Right lobe of liver (tissue), 6 donors: ENCODE data around the gene FAM131B. TPM values are rescaled to one million over a fixed set of nuclear protein-coding genes. Genes with fewer than 3 reads are reported as not detected.

Experiments used
- ATAC-seq, 4 donors: fragments of 200-7000 bp; cut with Tn5 transposase; one replicate each; pipeline ENCODE4 v1.9.1; 2020; ENCODE audit warnings: mild to moderate bottlenecking in 4 of 4, moderate library complexity in 4 of 4
- DNase-seq, 3 donors: peaks; one replicate each; pipeline ENCODE4 v3.0.0-alpha.2; 2020
- H3K27ac ChIP-seq, 3 donors: fragments of 200-600 bp; one replicate each; pipeline ENCODE4 v1.8.0; 2022
- H3K27me3 ChIP-seq, 2 donors: fragments of 200-600 bp; one replicate each; pipeline ENCODE4 v1.8.0; 2022
- H3K36me3 ChIP-seq, 4 donors: fragments of 200-600 bp; sonication (generic) in 1 of 4; one replicate each; pipeline versions ENCODE4 v1.5.1 to v1.8.0; 2017 to 2022; ENCODE audit warnings: control low read depth in 1 of 4
- H3K4me1 ChIP-seq, 4 donors: fragments of 200-600 bp; sonication (generic) in 1 of 4; one replicate each; pipeline versions ENCODE4 v1.5.1 to v1.8.0; 2017 to 2022; ENCODE audit warnings: control low read depth in 1 of 4
- H3K4me3 ChIP-seq, 3 donors: fragments of 200-600 bp; one replicate each; pipeline ENCODE4 v1.8.0; 2022
- H3K9me3 ChIP-seq, 4 donors: fragments of 200-600 bp; sonication (generic) in 1 of 4; one replicate each; pipeline versions ENCODE4 v1.5.1 to v1.8.0; 2017 to 2022; ENCODE audit warnings: control low read depth in 1 of 4
- CTCF ChIP-seq, 4 donors: fragments of 200-600 bp in 3 of 4; fragments of 450-650 bp in 1 of 4; IDR thresholded peaks; one replicate each; pipeline versions ENCODE4 v1.5.1 to v1.8.0; 2016 to 2022; ENCODE audit warnings: antibody characterized with exemption in 4 of 4, mild to moderate bottlenecking in 2 of 4
- POLR2A ChIP-seq: fragments of 450-650 bp; IDR thresholded peaks from one replicate; pipeline ENCODE4 v1.6.1; 2017; ENCODE audit warnings: antibody characterized with exemption, mild to moderate bottlenecking
- WGBS: methylation state at CpG from one replicate; pipeline ENCODE4 v1.1.6; 2018; ENCODE audit warnings: low coverage, low lambda C conversion rate; ENCODE audit not compliant: insufficient coverage; ENCODE audit errors: missing lambda C conversion rate; 5-methylcytosine and 5-hydroxymethylcytosine counted together
- intact Hi-C, 2 donors: fragments of 100-400 bp; cut with DNase I; formaldehyde crosslinking; loops; one replicate each; pipeline versions ENCODE4 v1.11.2 to v1.14.1; 2022
- total RNA-seq, 6 experiments: library from RNA; depleted of rRNA in 2 of 6; stranded (reverse); fragments of >200 nt in 2 of 6; fragmentation: NEBNext Ultra II Directional in 3 of 6; extraction: Animal tissue kit (Norgen Biotek cat#: 25700) in 3 of 6; gene quantifications; one replicate each; pipeline versions ENCODE4 v1.1.0 to v1.2.4, GENCODE V29; 2016 to 2023
- donor health status: DM: no; HTN: yes; CAD: no.
- donor health status: DM: no; HTN: no; CAD: no.
- donor health status: DM: no; HTN: no; CAD: no.
- donor health status: DM: no; HTN: yes; CAD: no.
- donor health status: DM: no; HTN: yes; CAD: no.

FAM131B gene
- total RNA-seq, 6 experiments from 2014 or later, result 0.05 to 0.51 (median 0.14) TPM

- ATAC-seq, result peak in 3 of 4 donors; percentile 15 to 18 (median 16)
- Histone ChIP-seq H3K36me3 (no peaks in the 10 kb centered on the region), H3K4me3 (no peak overlapping the region), H3K27me3 (no peaks in the 10 kb centered on the region), H3K4me1 (peaks cover 0 to 7% (median 0%) of the 10 kb centered on the region in 4 donors), H3K27ac (peak overlapping the region in 1 of 3 donors; percentile 47), H3K9me3 (no peaks in the 10 kb centered on the region)
- TF ChIP-seq POLR2A, result no peak
- no peak for TF ChIP-seq CTCF (IDR thresholded peaks at IDR 0.05)
- peak in 1 of 3 donors; percentile 47 for DNase-seq
- intact Hi-C loops, result no loop called here
- 49% methylated on average over 2 of the region's 7 CpGs for WGBS
Observed at GRCh38 chr7:143375298-143376034, 13.0 kb upstream of the FAM131B start.

GRCh38 chr7:143374561-143374960 lies 12.0 kb upstream of the FAM131B start:
- 70% methylated on average over 3 of the region's 5 CpGs for WGBS
- peak; percentile 20 to 43 (median 30) for ATAC-seq
- H3K4me1 ChIP-seq, result peaks cover 0 to 8% (median 0%) of the 10 kb centered on the region in 4 donors
- DNase-seq, result peak in 1 of 3 donors; percentile 31
- H3K4me3 ChIP-seq, result no peak overlapping the region
- H3K27ac ChIP-seq, result no peak overlapping the region
- no peaks in the 10 kb centered on the region for H3K36me3 ChIP-seq
- H3K27me3 ChIP-seq, result no peaks in the 10 kb centered on the region
- H3K9me3 ChIP-seq, result no peaks in the 10 kb centered on the region
- TF ChIP-seq CTCF (IDR thresholded peaks at IDR 0.05) (no peak), POLR2A (no peak)
- intact Hi-C loops, result no loop called here

- DNase-seq (peak in 1 of 3 donors; percentile 15), ATAC-seq (peak in 1 of 4 donors; percentile 10)
- Histone ChIP-seq H3K4me1 (peaks cover 0 to 6% (median 0%) of the 10 kb centered on the region in 4 donors), H3K27me3 (no peaks in the 10 kb centered on the region), H3K4me3 (no peak overlapping the region), H3K36me3 (no peaks in the 10 kb centered on the region), H3K27ac (no peak overlapping the region), H3K9me3 (no peaks in the 10 kb centered on the region)
- intact Hi-C loops, result no loop called here
- WGBS, result 88% methylated on average over 4 of the region's 4 CpGs
- TF ChIP-seq POLR2A, result no peak
- peak in 2 of 4 donors; percentile 8 to 18 for TF ChIP-seq CTCF (IDR thresholded peaks at IDR 0.05)
Observed at GRCh38 chr7:143373255-143373794, 10.8 kb upstream of the FAM131B start.

- H3K36me3 ChIP-seq, result no peaks in the 10 kb centered on the region
- peaks cover 0 to 6% (median 0%) of the 10 kb centered on the region in 4 donors for H3K4me1 ChIP-seq
- ATAC-seq, result peak; percentile 42 to 77 (median 43)
- 40% methylated on average over 4 of the region's 4 CpGs for WGBS
- DNase-seq, result peak in 2 of 3 donors; percentile 55 to 76
- no peak overlapping the region for H3K4me3 ChIP-seq
- intact Hi-C loops, result no loop called here
- no peaks in the 10 kb centered on the region for H3K9me3 ChIP-seq
- H3K27ac ChIP-seq, result no peak overlapping the region
- TF ChIP-seq CTCF (IDR thresholded peaks at IDR 0.05), result peak in 1 of 4 donors; percentile 7
- no peak for TF ChIP-seq POLR2A
- no peaks in the 10 kb centered on the region for H3K27me3 ChIP-seq
Observed at GRCh38 chr7:143372070-143372469, 9.6 kb upstream of the FAM131B start.
